HEK293 (cell line): ENCODE data around the gene NEGR1.

Experiments
- ZNF274 ChIP-seq, 2 experiments: fragments of 200-500 bp in 1 of 2; fragments of 450-650 bp in 1 of 2; sonication (Bioruptor generic) in 1 of 2; formaldehyde crosslinking in 1 of 2; IDR thresholded peaks; 2 replicates each; pipeline versions ENCODE4 v1.5.1 to v1.6.1; 2014 to 2016; ENCODE audit warnings: borderline replicate concordance in 1 of 2, inconsistent platforms in 1 of 2, low read length in 1 of 2, missing biosample characterization in 1 of 2, missing genetic modification characterization in 1 of 2
- ZNF354C ChIP-seq: fragments of 450-650 bp; formaldehyde crosslinking; IDR thresholded peaks from 2 replicates; pipeline ENCODE4 v1.5.1; 2016; ENCODE audit warnings: missing biosample characterization, missing genetic modification characterization, low read depth, borderline replicate concordance
- ZNF37A ChIP-seq: fragments of 450-650 bp; IDR thresholded peaks from 2 replicates; pipeline ENCODE4 v1.5.1; 2018; ENCODE audit warnings: missing biosample characterization, missing genetic modification characterization
- TF ChIP-seq, protein P1 (sequence below): fragments of 450-650 bp; formaldehyde crosslinking; IDR thresholded peaks from 2 replicates; pipeline ENCODE4 v1.5.1; 2016; ENCODE audit warnings: missing biosample characterization, missing genetic modification characterization
- TF ChIP-seq, protein P2 (sequence below): fragments of 450-650 bp; formaldehyde crosslinking; IDR thresholded peaks from 2 replicates; pipeline ENCODE4 v1.5.1; 2016; ENCODE audit warnings: missing biosample characterization, missing genetic modification characterization, low read depth

DNA sequence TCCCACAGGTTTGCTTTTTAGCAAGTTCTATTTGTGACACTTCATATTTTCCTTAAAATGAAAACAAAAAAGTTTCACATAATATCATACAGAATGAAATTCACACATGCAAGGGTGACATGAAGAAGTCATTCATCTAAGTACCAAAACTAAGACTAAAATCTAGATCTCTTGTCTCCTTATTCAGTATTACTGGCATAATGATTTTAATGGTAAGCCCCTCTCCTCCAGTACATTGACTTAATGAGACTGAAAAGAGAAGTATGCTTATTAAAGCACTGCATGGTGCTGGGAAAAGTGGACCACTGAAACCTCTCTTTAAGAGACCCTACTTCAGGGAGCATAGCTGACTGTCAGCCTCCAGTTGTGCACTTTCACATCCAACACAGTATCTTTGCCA, 99.5 kb downstream of the NEGR1 start:
- TF ChIP-seq ZNF354C (tag by site-specific recombination) (no peak), ZNF37A (tag by site-specific recombination) (no peak), ZNF274 (IDR thresholded peaks at IDR 0.05; ENCODE audit: low read length) (no peak), ZNF274 (tag by site-specific recombination; IDR thresholded peaks at IDR 0.05; ENCODE audit: borderline replicate concordance) (no peak)
- TF ChIP-seq, protein P1, sequence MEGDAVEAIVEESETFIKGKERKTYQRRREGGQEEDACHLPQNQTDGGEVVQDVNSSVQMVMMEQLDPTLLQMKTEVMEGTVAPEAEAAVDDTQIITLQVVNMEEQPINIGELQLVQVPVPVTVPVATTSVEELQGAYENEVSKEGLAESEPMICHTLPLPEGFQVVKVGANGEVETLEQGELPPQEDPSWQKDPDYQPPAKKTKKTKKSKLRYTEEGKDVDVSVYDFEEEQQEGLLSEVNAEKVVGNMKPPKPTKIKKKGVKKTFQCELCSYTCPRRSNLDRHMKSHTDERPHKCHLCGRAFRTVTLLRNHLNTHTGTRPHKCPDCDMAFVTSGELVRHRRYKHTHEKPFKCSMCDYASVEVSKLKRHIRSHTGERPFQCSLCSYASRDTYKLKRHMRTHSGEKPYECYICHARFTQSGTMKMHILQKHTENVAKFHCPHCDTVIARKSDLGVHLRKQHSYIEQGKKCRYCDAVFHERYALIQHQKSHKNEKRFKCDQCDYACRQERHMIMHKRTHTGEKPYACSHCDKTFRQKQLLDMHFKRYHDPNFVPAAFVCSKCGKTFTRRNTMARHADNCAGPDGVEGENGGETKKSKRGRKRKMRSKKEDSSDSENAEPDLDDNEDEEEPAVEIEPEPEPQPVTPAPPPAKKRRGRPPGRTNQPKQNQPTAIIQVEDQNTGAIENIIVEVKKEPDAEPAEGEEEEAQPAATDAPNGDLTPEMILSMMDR, result no peak
- TF ChIP-seq, protein P2, sequence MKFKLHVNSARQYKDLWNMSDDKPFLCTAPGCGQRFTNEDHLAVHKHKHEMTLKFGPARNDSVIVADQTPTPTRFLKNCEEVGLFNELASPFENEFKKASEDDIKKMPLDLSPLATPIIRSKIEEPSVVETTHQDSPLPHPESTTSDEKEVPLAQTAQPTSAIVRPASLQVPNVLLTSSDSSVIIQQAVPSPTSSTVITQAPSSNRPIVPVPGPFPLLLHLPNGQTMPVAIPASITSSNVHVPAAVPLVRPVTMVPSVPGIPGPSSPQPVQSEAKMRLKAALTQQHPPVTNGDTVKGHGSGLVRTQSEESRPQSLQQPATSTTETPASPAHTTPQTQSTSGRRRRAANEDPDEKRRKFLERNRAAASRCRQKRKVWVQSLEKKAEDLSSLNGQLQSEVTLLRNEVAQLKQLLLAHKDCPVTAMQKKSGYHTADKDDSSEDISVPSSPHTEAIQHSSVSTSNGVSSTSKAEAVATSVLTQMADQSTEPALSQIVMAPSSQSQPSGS (tag by site-specific recombination), result no peak
